ENCODE measurements around the gene RAB37. TPM values are rescaled to one million over a fixed set of nuclear protein-coding genes. Genes with fewer than 3 reads are reported as not detected.

Gene RAB37
- polyA plus RNA-seq, 1 of the 3 experiments (the other 2 are of a cell fraction) = 0.25 TPM

DNA sequence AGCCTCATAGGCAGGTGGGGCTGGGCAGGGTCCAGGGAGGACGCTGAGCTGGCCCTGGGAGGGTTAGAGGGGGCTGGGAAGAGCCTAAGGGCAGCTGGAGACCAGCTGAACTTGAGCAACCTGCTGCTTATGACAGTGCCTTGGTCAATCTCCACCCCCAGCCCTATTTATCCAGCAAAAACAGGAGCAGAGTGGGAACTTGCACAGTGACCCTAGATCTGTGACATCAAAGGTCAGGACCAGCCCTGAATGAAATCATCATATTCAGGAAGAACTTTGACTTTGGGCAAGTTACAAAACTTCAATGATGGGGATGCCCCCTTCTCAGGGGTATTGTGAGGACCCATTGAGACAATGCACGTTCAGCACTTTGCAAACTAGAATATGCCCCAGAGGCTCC lies 33.7 kb upstream of the RAB37 start:
- no peak overlapping the region for H3K4me2 ChIP-seq
- no peak overlapping the region for H3K27ac ChIP-seq (ENCODE audit: low read depth in 2 of 2, low read length in 1 of 2)
- H3K4me3 ChIP-seq (ENCODE audit: low read depth in 2 of 2, low read length in 1 of 2) = no peak overlapping the region
- H3K36me3 ChIP-seq (replicated peaks in 1 of 2; ENCODE audit: control insufficient read depth in 1 of 2, insufficient read depth in 2 of 2, low read length in 1 of 2) = no peaks in the 10 kb centered on the region
- no peaks in the 10 kb centered on the region for H4K20me1 ChIP-seq (ENCODE audit: insufficient read depth)
- TF ChIP-seq FOXM1 (IDR thresholded peaks at IDR 0.05; ENCODE audit: low read depth) = no peak
- no peak for TF ChIP-seq FOXJ3 (CRISPR knock-in tag; IDR thresholded peaks at IDR 0.05)
- TF ChIP-seq, protein P1, sequence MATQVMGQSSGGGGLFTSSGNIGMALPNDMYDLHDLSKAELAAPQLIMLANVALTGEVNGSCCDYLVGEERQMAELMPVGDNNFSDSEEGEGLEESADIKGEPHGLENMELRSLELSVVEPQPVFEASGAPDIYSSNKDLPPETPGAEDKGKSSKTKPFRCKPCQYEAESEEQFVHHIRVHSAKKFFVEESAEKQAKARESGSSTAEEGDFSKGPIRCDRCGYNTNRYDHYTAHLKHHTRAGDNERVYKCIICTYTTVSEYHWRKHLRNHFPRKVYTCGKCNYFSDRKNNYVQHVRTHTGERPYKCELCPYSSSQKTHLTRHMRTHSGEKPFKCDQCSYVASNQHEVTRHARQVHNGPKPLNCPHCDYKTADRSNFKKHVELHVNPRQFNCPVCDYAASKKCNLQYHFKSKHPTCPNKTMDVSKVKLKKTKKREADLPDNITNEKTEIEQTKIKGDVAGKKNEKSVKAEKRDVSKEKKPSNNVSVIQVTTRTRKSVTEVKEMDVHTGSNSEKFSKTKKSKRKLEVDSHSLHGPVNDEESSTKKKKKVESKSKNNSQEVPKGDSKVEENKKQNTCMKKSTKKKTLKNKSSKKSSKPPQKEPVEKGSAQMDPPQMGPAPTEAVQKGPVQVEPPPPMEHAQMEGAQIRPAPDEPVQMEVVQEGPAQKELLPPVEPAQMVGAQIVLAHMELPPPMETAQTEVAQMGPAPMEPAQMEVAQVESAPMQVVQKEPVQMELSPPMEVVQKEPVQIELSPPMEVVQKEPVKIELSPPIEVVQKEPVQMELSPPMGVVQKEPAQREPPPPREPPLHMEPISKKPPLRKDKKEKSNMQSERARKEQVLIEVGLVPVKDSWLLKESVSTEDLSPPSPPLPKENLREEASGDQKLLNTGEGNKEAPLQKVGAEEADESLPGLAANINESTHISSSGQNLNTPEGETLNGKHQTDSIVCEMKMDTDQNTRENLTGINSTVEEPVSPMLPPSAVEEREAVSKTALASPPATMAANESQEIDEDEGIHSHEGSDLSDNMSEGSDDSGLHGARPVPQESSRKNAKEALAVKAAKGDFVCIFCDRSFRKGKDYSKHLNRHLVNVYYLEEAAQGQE (IDR thresholded peaks at IDR 0.05; ENCODE audit: low read depth, low read length) = no peak
- TF ChIP-seq TEAD4 (IDR thresholded peaks at IDR 0.05; ENCODE audit: borderline replicate concordance, insufficient read depth) = no peak
- TF ChIP-seq NRF1 (IDR thresholded peaks at IDR 0.05; ENCODE audit: low read depth, low read length) = no peak
- TF ChIP-seq JUND (IDR thresholded peaks at IDR 0.05) = no peak
- TF ChIP-seq, protein P2, sequence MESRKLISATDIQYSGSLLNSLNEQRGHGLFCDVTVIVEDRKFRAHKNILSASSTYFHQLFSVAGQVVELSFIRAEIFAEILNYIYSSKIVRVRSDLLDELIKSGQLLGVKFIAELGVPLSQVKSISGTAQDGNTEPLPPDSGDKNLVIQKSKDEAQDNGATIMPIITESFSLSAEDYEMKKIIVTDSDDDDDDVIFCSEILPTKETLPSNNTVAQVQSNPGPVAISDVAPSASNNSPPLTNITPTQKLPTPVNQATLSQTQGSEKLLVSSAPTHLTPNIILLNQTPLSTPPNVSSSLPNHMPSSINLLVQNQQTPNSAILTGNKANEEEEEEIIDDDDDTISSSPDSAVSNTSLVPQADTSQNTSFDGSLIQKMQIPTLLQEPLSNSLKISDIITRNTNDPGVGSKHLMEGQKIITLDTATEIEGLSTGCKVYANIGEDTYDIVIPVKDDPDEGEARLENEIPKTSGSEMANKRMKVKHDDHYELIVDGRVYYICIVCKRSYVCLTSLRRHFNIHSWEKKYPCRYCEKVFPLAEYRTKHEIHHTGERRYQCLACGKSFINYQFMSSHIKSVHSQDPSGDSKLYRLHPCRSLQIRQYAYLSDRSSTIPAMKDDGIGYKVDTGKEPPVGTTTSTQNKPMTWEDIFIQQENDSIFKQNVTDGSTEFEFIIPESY (IDR thresholded peaks at IDR 0.05; ENCODE audit: borderline replicate concordance, low read depth) = no peak
- TF ChIP-seq SMC3 (IDR thresholded peaks at IDR 0.05; ENCODE audit: low read depth, low read length) = no peak
- TF ChIP-seq MXI1 (IDR thresholded peaks at IDR 0.05; ENCODE audit: low read depth, low read length) = no peak
- TF ChIP-seq RFX5 (IDR thresholded peaks at IDR 0.05; ENCODE audit: low read length) = no peak
- TF ChIP-seq, protein P3, sequence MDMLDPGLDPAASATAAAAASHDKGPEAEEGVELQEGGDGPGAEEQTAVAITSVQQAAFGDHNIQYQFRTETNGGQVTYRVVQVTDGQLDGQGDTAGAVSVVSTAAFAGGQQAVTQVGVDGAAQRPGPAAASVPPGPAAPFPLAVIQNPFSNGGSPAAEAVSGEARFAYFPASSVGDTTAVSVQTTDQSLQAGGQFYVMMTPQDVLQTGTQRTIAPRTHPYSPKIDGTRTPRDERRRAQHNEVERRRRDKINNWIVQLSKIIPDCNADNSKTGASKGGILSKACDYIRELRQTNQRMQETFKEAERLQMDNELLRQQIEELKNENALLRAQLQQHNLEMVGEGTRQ (IDR thresholded peaks at IDR 0.05; ENCODE audit: borderline replicate concordance, low read depth, low read length) = no peak
- TF ChIP-seq MEF2A (IDR thresholded peaks at IDR 0.05; ENCODE audit: borderline replicate concordance, low read depth) = no peak
- no peak for TF ChIP-seq FOSL2 (IDR thresholded peaks at IDR 0.05; ENCODE audit: borderline replicate concordance, low read depth)
- TF ChIP-seq, protein P4, sequence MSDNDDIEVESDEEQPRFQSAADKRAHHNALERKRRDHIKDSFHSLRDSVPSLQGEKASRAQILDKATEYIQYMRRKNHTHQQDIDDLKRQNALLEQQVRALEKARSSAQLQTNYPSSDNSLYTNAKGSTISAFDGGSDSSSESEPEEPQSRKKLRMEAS (IDR thresholded peaks at IDR 0.05; ENCODE audit: low read depth) = no peak
- TF ChIP-seq YY1 (IDR thresholded peaks at IDR 0.05; ENCODE audit: low read depth) = no peak
- CTCF ChIA-PET = interaction anchor here (1.2 to 3.3 kb wide), 5 partner anchors 34 to 138 kb away, joined by 3 to 24 read pairs (median 10); partner anchors contain the start of gene RAB37
- no peaks in the 10 kb centered on the region for H3K9me3 ChIP-seq
- H3K79me2 ChIP-seq (ENCODE audit: insufficient read depth) = no peaks in the 10 kb centered on the region
- H2AFZ ChIP-seq (ENCODE audit: low read depth) = no peak overlapping the region
- WGBS (ENCODE audit: low lambda C conversion rate) = 0% methylated on average over 2 of the region's 2 CpGs
- H3K9ac ChIP-seq = no peak overlapping the region
- H3F3A ChIP-seq (replicated peaks; ENCODE audit: insufficient read depth) = no peaks in the 10 kb centered on the region
- DNase-seq = no peak
- no peaks in the 10 kb centered on the region for H3K27me3 ChIP-seq (ENCODE audit: insufficient read depth)
- POLR2A ChIA-PET = no interaction called here
- no peaks in the 10 kb centered on the region for H3K4me1 ChIP-seq (ENCODE audit: control insufficient read depth in 1 of 2, insufficient read depth in 2 of 2, low read depth in 1 of 2, low read length in 1 of 2)
- H3K9me2 ChIP-seq = no peaks in the 10 kb centered on the region

Measured in SK-N-SH (cell line).